NCI-H1436 (cell line): ENCODE results near the gene ARHGEF25.
"Not testable (repeated sequence)": the region's sequence is repeated elsewhere in the genome, so short reads cannot be mapped to it uniquely, and the experiment has no call there.

ENCODE experiments used
- DNase-seq: peaks from one replicate; lab custom pipeline; 2025; lab: John Stamatoyannopoulos, UW

ARHGEF25 gene

DNA sequence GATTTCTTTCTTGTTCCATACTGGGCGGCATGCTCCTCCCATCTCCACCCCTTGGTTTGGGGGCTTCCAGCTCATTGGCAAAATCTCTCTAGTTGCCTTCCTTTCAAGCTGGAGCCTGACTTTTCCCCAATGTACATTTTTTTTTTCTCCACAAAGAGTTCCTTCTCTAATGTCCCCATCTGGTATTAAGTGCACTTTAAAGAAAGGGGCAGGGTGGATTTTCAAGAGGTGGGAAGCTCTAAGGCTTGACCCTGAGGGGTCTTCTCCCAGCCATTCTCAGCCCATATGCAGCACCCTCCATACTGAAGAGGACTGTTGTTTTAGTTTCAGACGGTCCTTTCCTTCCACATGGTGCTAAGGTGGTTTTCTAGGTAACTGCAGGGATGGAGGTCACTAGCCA, 26.1 kb upstream of the ARHGEF25 start:
- no peak for DNase-seq

DNA sequence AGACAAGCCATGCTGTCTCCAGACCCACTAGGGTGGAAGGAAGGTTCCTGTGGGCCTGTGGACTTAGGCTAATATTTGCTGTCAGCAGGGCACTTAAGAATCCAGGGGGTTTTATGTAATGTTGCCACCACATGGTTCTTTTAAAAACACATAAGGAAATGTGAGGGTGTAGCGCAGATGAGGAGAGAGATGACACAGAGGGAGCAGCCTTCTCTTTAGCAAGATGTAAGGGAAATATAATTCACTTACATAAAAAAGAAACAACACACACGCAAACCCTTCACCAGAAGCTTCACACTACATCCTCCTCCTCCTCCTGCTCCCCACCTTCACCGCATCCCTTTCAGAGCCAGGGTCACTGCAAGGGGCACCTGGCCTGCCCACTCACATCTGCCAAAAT, 25.1 kb upstream of the ARHGEF25 start:
- DNase-seq, result no peak

DNA sequence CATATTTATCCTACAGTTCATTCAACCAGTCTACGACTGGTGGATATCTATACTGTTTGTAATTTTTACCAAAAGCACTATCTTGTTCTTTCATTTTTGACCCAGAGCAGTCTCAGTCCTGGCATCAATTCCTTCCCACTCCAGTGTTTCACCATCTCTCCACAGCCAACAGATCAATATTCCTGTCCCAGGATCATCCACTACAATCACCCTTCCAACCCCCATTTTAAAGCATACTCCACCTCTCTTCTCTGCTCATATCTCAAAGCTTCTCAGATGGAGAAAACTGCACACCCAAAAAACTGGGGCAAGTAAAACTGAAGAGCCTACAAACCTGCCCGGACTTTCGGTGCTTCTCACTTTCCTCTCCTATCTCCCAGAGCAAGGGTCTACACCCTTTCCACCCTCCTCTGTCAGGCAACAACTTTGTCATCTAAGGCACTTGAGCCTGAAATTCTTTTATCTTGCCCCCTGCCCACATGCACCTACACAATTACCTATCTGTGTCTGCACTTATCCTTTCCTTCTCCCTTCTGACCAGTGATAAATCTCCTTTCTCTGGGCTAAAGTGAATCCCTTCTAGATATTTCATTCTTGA, 24.3 kb upstream of the ARHGEF25 start:
- no peak for DNase-seq

GRCh38 chr12:57588951-57589610, 22.2 kb upstream of the ARHGEF25 start:
- DNase-seq, result not testable (repeated sequence)

DNA sequence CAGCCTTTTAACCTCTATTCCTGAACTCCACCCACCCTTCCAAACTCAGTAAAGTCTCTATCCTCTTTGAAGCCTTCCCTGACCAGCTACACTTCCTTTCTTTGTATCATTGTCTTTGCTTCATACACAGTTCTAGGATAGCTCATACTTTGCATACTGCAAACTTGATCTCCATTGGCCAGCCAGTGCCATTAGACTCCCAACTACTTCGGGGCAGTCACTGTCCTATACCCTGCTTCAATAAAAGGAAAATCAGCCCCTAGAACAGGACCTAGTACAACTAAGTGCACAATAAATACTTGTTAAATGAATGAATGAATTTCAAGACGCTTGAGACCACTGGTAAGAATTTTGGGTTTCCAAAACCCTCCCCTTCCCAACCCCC, 20.8 kb upstream of the ARHGEF25 start:
- DNase-seq, result no peak

DNA sequence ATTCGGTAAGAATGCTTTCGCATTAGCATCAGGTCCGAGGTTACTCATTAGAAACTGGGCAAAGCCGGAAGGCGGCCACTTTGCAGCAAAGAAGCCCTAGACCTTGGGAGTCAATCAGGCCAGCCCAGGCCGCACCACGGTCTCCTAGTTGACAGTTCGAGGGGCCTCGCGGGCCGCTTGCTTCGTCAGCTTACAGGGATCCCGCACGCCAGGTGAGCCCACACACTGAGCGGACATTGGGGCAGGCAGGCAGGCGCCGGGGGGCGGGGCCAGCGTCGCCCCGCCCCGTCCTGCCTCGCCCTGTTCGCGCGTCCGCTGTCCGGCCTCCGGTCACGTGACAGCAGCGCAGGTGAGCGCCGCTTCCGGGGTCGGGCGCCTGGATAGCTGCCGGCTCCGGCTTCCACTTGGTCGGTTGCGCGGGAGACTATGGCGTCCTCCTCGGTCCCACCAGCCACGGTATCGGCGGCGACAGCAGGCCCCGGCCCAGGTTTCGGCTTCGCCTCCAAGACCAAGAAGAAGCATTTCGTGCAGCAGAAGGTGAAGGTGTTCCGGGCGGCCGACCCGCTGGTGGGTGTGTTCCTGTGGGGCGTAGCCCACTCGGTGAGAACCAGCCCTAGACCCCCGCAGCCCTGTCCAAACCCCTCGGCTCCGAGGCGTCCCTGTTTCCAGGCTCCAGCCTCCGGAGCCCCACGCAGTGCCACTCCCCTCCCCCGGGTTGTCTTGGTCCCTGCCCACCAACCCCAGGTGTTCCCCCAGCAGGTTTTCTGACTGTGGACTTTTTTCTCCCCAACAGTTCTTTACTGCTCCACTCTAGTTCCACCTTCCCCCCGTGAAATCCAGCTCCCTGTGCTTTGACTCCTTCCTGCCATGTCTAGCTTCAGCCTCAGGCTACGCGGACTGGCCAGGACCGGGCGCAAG, 20.1 kb upstream of the ARHGEF25 start, which contains the start of gene PIP4K2C:
Gene PIP4K2C, plus strand, starts transcription at position 329 of the 918 bp plus-strand sequence. Its CDS starts 98 bp downstream, at position 427.
- DNase-seq, result peak; percentile 81

GRCh38 chr12:57591782-57592325, 19.4 kb upstream of the ARHGEF25 start:
- no peak for DNase-seq

- no peak for DNase-seq
These were observed 18.6 kb upstream of the ARHGEF25 start for GRCh38 chr12:57592551-57593165.

DNA sequence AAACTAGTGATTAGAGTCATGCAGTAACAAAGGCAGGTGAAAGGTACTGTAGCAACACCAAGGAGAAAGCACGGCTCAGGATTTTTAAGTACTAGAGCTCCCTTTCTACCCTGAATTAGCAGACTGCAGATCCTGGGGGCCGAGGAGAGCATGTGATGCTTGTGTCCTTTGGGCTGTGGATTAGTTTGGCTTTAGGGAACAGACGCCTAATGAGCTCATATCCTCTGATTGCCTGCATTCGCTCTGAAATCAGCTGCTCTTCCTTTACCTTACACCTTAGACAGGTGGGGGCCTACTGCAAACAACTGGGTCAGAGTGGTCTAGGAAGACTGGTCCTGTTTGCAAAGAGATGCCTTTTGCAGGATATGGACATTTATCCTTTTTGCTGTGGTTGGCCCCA, 18.0 kb upstream of the ARHGEF25 start:
- DNase-seq, result no peak

GRCh38 chr12:57600395-57600794, 10.8 kb upstream of the ARHGEF25 start:
- DNase-seq, result no peak

DNA sequence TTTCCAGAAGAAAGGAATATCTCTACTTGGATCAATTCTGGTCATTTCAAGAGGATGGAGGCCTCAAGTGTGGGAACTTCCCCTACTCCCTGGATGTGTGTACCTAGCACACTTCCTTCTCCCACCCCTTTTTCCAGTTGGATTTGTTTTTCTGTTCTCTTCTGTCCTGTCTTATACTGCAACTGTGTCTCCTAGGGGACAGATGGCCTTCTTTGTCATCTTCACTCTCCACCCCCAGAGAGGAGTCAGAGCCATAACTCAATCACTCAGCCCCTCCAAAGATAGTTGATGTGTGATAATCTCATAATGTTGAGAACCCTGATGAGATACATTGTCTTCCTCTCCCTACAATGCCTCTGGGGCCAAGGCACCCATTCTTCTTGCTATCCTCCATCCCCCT, 8.7 kb upstream of the ARHGEF25 start:
- DNase-seq, result no peak

DNA sequence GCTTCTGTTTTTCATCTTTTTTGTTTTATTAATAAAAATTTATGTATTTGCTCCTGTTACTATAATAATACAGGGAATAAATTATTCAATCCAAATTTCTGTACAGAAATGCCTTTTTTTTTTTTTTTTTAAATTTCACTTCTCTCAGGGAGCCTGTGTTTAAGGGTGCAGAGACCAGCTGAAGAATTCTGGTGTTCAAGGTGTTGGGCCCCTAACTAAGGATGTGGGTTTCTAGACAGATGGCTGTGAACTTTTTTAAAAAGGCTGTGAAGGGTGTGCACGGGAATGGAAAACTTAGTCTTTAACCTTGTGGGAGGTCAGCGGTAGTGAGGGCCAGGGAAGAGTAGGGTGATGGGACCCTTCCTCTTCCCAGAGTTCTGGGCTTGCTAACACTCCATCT, 7.9 kb upstream of the ARHGEF25 start:
- DNase-seq, result no peak

- no peak for DNase-seq
These were observed 7.3 kb upstream of the ARHGEF25 start for GRCh38 chr12:57603815-57604453.

DNA sequence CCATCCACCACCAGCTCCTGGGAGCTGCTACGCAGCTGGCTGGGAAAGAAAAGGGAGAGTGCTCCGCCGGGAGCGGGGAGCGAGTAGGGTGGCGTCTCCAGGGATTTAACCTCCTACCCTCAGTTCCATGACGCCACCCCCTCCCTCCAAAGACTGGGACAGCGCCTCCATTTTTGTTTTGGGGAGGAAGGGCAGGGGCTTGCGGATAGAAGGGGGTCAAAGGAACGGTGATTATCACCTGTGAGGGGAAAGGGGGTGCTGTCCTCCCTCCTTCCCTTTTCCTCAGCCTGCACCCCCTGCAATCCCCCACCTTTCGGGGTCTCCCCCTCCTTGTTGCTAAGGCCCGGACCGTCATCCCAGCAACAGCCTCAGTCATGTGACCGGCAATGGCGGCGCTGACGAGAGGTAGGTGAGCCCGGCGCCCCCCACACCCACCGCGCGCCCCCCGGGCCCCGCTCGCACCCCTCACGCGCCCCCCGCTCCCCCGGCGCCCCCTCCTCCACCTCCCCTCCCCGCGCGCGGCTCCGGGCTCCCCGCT, 6.7 kb upstream of the ARHGEF25 start, which contains the start of gene DTX3:
Gene DTX3, plus strand, starts transcription at position 371 of the 538 bp plus-strand sequence. CDS start 1,694 bp downstream, outside the sequence.
- DNase-seq, result peak; percentile 73

DNA sequence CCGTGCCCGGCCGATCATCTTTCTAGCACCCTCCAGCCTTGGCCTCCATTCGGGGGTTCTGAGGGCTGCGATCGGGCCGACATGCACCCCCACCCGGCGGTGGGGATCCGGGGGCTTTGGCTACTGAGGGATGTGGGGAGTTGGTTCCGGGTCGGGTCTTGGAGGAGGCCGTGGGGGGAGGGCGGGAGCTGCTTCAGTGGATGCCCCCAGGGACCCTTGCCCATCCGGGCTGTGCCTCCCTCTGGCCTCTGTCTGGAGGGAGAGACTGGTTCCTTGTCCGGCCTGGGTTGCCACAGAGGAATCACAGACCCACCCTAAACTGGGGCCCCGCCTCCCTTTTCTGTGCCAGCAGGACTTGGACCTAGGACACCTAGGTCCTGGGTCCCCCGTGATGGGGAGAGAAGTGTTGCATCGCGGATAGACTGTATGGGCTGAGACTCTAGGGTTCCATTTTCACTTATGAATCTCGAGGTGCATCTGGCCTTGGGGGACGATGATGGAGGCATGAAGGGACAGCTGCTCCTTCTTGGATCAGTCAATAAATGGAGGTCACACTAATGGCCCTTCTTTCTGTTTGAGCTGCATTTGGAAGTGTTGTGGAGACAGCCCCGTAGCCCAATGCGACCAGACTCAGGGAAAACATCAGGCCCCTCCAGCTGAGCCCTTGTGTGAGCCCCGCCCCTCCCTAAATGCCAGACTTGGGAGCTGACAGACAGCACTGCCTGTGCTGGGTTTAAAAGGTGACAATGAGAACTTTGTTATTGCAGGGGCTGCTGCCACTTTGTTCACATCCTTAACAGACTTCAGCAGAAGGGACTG, 6.0 kb upstream of the ARHGEF25 start:
- no peak for DNase-seq

DNA sequence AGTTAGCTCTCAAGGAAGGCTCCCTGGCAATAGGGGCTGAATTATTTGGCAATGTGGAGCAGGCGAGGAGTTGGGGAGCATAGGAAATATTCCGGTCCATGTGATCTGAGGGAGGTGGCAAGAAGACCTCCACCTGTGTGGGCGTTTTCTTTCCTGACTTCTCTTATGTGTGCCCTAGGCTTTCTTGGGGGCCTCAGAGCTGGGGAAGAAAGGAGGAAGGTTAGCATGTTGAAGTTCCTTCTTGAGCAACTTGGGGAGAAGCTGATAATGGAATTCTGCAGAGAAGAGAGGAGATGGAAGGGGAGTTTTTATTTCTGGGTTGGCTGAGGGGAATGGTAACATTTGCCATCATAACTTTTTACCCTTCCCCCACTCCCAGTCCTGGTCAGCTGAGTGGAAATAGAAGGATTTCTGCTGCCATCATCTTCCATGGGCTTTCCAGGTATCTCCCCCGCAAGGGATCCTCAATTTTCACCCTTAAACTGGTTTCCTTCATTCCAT, 5.4 kb upstream of the ARHGEF25 start:
- DNase-seq, result no peak

- no peak for DNase-seq
These were observed 4.8 kb upstream of the ARHGEF25 start for GRCh38 chr12:57606399-57606798.

DNA sequence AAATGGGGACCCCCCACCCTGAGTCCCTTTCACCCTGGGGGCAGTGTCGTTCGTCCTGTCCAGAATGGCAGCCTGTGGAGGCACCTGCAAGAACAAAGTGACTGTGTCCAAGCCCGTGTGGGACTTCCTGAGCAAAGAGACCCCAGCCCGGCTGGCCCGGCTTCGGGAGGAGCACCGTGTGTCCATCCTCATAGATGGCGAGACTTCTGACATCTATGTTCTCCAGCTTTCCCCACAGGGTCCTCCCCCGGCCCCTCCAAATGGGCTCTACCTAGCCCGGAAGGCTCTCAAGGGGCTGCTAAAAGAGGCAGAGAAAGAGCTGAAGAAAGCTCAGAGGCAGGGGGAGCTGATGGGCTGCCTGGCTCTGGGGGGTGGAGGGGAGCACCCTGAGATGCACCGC, 4.4 kb upstream of the ARHGEF25 start:
- no peak for DNase-seq

GRCh38 chr12:57607958-57608663, 3.1 kb upstream of the ARHGEF25 start:
- DNase-seq, result no peak
